T-cell (primary cell): ENCODE results near the gene OR5H14. TPM values are rescaled to one million over a fixed set of nuclear protein-coding genes. Genes with fewer than 3 reads are reported as not detected.
"Not testable (repeated sequence)": the region's sequence is repeated elsewhere in the genome, so short reads cannot be mapped to it uniquely, and the experiment has no call there.

ENCODE experiments used
- ATAC-seq, 4 experiments: fragments of 200-7000 bp in 3 of 4; fragments of 150-1000 bp in 1 of 4; cut with Tn5 transposase; replicated peaks in 1 of 4; 1 replicate in 3 of 4; 2 replicates in 1 of 4; pipeline ENCODE4 v1.10.0; 2021; ENCODE audit warnings: moderate library complexity in 3 of 4, mild to moderate bottlenecking in 2 of 4, moderate number of reproducible peaks in 1 of 4
- CTCF ChIA-PET, 2 donors: fragments of 300-600 bp; sonication (Branson Sonifier 250); formaldehyde crosslinking; loops; one replicate each; lab custom pipeline; 2022; ENCODE audit warnings: antibody characterized with exemption in 2 of 2; lab: Charles Lee
- POLR2A ChIA-PET, 2 donors: fragments of 300-600 bp; sonication (Branson Sonifier 250); formaldehyde crosslinking; loops; one replicate each; lab custom pipeline; 2022; ENCODE audit warnings: antibody characterized with exemption in 2 of 2; lab: Charles Lee
- DNase-seq, 35 experiments: peaks; one replicate each; pipeline versions ENCODE4 v3.0.0 to v3.0.0-alpha.2; 2013 to 2023
- H3K27ac ChIP-seq: one replicate; pipeline ENCODE4 v1.5.1; 2013; ENCODE audit warnings: low read length
- H3K27me3 ChIP-seq, 2 experiments: replicated peaks in 1 of 2; 1 replicate in 1 of 2; 2 replicates in 1 of 2; pipeline versions ENCODE4 v1.6.1 to v1.7.0; 2013; ENCODE audit warnings: low read length in 1 of 2, mixed read lengths in 1 of 2; ENCODE audit not compliant: control insufficient read depth in 2 of 2, insufficient read depth in 2 of 2; ENCODE audit errors: extremely low read depth in 1 of 2
- H3K36me3 ChIP-seq, 2 donors: 1 replicate in 1 of 2; 2 replicates in 1 of 2; pipeline versions ENCODE4 v1.6.1 to v1.7.0; 2013; ENCODE audit warnings: low read length in 1 of 2; ENCODE audit not compliant: control insufficient read depth in 2 of 2, insufficient read depth in 1 of 2; ENCODE audit errors: extremely low read depth in 1 of 2
- H3K4me1 ChIP-seq, 2 experiments: 1 replicate in 1 of 2; 2 replicates in 1 of 2; pipeline versions ENCODE4 v1.6.1 to v1.7.0; 2013; ENCODE audit warnings: low read length in 2 of 2, mixed read lengths in 1 of 2; ENCODE audit not compliant: insufficient read depth in 2 of 2, control insufficient read depth in 1 of 2; ENCODE audit errors: extremely low read depth in 1 of 2
- H3K4me3 ChIP-seq, 2 donors: 1 replicate in 1 of 2; 2 replicates in 1 of 2; pipeline versions ENCODE4 v1.5.1 to v1.7.0; 2013; ENCODE audit warnings: mild to moderate bottlenecking in 2 of 2, low read length in 1 of 2, moderate library complexity in 1 of 2; ENCODE audit not compliant: control insufficient read depth in 1 of 2; ENCODE audit errors: extremely low read depth in 1 of 2
- H3K9me3 ChIP-seq: 2 replicates; pipeline ENCODE4 v1.7.0; 2013
- H3K27ac Mint-ChIP-seq, 2 donors: one replicate each; pipeline ENCODE4 v1.8.0; 2020 to 2021; ENCODE audit warnings: mild to moderate bottlenecking in 2 of 2, mixed read lengths in 2 of 2
- H3K27me3 Mint-ChIP-seq, 2 donors: one replicate each; pipeline ENCODE4 v1.8.0; 2021 to 2022; ENCODE audit warnings: mixed read lengths in 2 of 2
- H3K36me3 Mint-ChIP-seq: one replicate; pipeline ENCODE4 v1.8.0; 2021; ENCODE audit warnings: mixed read lengths
- H3K4me1 Mint-ChIP-seq, 3 donors: one replicate each; pipeline ENCODE4 v1.8.0; 2020 to 2022; ENCODE audit warnings: mixed read lengths in 3 of 3, mild to moderate bottlenecking in 1 of 3
- H3K4me3 Mint-ChIP-seq, 3 donors: one replicate each; pipeline ENCODE4 v1.8.0; 2020 to 2022; ENCODE audit warnings: mild to moderate bottlenecking in 3 of 3, mixed read lengths in 3 of 3, moderate library complexity in 3 of 3
- H3K9me3 Mint-ChIP-seq, 3 donors: one replicate each; pipeline ENCODE4 v1.8.0; 2020 to 2022; ENCODE audit warnings: mixed read lengths in 3 of 3
- WGBS: methylation state at CpG from one replicate; pipeline ENCODE4 v1.1.5; 2013; ENCODE audit warnings: missing lambda C conversion rate; ENCODE audit not compliant: insufficient coverage; 5-methylcytosine and 5-hydroxymethylcytosine counted together
- total RNA-seq, 35 experiments: library from RNA in 6 of 35; stranded (reverse) in 6 of 35; fragments of 120-200 nt in 1 of 35; gene quantifications; one replicate each; pipeline versions ENCODE4 v1.2.1 to v1.2.4 and lab custom pipeline; 2013 to 2026

OR5H14 gene
- total RNA-seq, 5 donors from 2014 or later (not counting 1 experiment from before 2014, with no cell fraction given), result not detected

GRCh38 chr3:98185180-98185579, 37.9 kb downstream of the OR5H14 start:
- Mint-ChIP-seq H3K27me3 (no peaks in the 10 kb centered on the region), H3K9me3 (no peaks in the 10 kb centered on the region), H3K4me1 (peaks cover 0 to 2% (median 0%) of the 10 kb centered on the region in 3 donors), H3K36me3 (no peaks in the 10 kb centered on the region), H3K27ac (no peak overlapping the region), H3K4me3 (no peak overlapping the region)
- POLR2A ChIA-PET, result no interaction called here
- Histone ChIP-seq H3K4me3 (no peak overlapping the region), H3K36me3 (no peaks in the 10 kb centered on the region), H3K27me3 (no peaks in the 10 kb centered on the region), H3K4me1 (no peaks in the 10 kb centered on the region), H3K9me3 (no peaks in the 10 kb centered on the region), H3K27ac (no peak overlapping the region)
- ATAC-seq, result no peak
- CTCF ChIA-PET, result no interaction called here
- no peak for DNase-seq

- CTCF ChIA-PET, result no interaction called here
- Mint-ChIP-seq H3K27me3 (peaks cover 0 to 7% of the 10 kb centered on the region in 2 donors), H3K4me3 (no peak overlapping the region), H3K27ac (no peak overlapping the region), H3K9me3 (no peaks in the 10 kb centered on the region), H3K4me1 (peaks cover 0 to 2% (median 0%) of the 10 kb centered on the region in 3 donors), H3K36me3 (no peaks in the 10 kb centered on the region)
- POLR2A ChIA-PET, result no interaction called here
- no peaks in the 10 kb centered on the region for H3K9me3 ChIP-seq
- DNase-seq (peak in 1 of 35 experiments; percentile 14), ATAC-seq (peak in 1 of 4 experiments; percentile 64)
- H3K27me3 ChIP-seq, result no peaks in the 10 kb centered on the region
- H3K36me3 ChIP-seq, result no peaks in the 10 kb centered on the region
- WGBS, result no CpG with 5 or more reads among the region's 3 CpGs
- no peaks in the 10 kb centered on the region for H3K4me1 ChIP-seq
- no peak overlapping the region for H3K27ac ChIP-seq
- no peak overlapping the region for H3K4me3 ChIP-seq
These were observed 41.3 kb downstream of the OR5H14 start for GRCh38 chr3:98188545-98188944.

GRCh38 chr3:98190911-98191310, 43.6 kb downstream of the OR5H14 start:
- H3K4me1 Mint-ChIP-seq, H3K9me3 Mint-ChIP-seq, DNase-seq, H3K4me3 Mint-ChIP-seq, H3K36me3 Mint-ChIP-seq, H3K4me1 ChIP-seq, H3K27ac ChIP-seq, H3K27me3 Mint-ChIP-seq, H3K27me3 ChIP-seq, ATAC-seq, H3K9me3 ChIP-seq, CTCF ChIA-PET, POLR2A ChIA-PET, H3K4me3 ChIP-seq, H3K27ac Mint-ChIP-seq, H3K36me3 ChIP-seq: not testable (repeated sequence)

- H3K27me3 Mint-ChIP-seq, H3K27ac Mint-ChIP-seq, H3K4me1 ChIP-seq, H3K27ac ChIP-seq, POLR2A ChIA-PET, DNase-seq, H3K36me3 ChIP-seq, H3K4me1 Mint-ChIP-seq, ATAC-seq, H3K9me3 ChIP-seq, H3K4me3 ChIP-seq, H3K27me3 ChIP-seq, H3K9me3 Mint-ChIP-seq, H3K36me3 Mint-ChIP-seq, H3K4me3 Mint-ChIP-seq, CTCF ChIA-PET: not testable (repeated sequence)
- 100% methylated on average over 1 of the region's 2 CpGs for WGBS
These were observed 49.0 kb downstream of the OR5H14 start for GRCh38 chr3:98196293-98196692.

- Mint-ChIP-seq H3K36me3 (no peaks in the 10 kb centered on the region), H3K27ac (no peak overlapping the region)
- no peak for ATAC-seq
These were observed 51.7 kb downstream of the OR5H14 start for GRCh38 chr3:98199020-98199419.

More at GRCh38 chr3:98199020-98199419, 51.7 kb downstream of the OR5H14 start:
- no peak overlapping the region for H3K4me3 Mint-ChIP-seq
- ChIA-PET POLR2A (no interaction called here), CTCF (no interaction called here)
- no peak overlapping the region for H3K27ac ChIP-seq
- H3K4me3 ChIP-seq, result no peak overlapping the region
- no peaks in the 10 kb centered on the region for H3K4me1 Mint-ChIP-seq
- H3K27me3 ChIP-seq, result no peaks in the 10 kb centered on the region
- no peak for DNase-seq
- no peaks in the 10 kb centered on the region for H3K36me3 ChIP-seq
- H3K9me3 Mint-ChIP-seq, result no peaks in the 10 kb centered on the region
- no CpG with 5 or more reads among the region's 1 CpG for WGBS
- H3K27me3 Mint-ChIP-seq, result peaks cover 2 to 3% of the 10 kb centered on the region in 2 donors
- H3K4me1 ChIP-seq, result no peaks in the 10 kb centered on the region
- no peaks in the 10 kb centered on the region for H3K9me3 ChIP-seq

Other genes with a start within 250 kb of the OR5H14 start
- gene RIOX2, start 175.0 kb upstream of the OR5H14 start, total RNA-seq, result 10 to 100 TPM; 22.8 to 34.7 (median 30.9) TPM
- gene GABRR3, start 112.2 kb upstream of the OR5H14 start, total RNA-seq, result not detected
- gene OR5AC2, start 60.3 kb upstream of the OR5H14 start, total RNA-seq, result not detected
- gene OR5H1, start 16.8 kb upstream of the OR5H14 start, total RNA-seq, result not detected
- gene OR5H15, start 19.2 kb downstream of the OR5H14 start, total RNA-seq, result not detected
- not detected for gene OR5H6, start 116.8 kb downstream of the OR5H14 start, total RNA-seq
- gene OR5H2, start 135.0 kb downstream of the OR5H14 start, total RNA-seq, result not detected
- gene OR5K4, start 206.4 kb downstream of the OR5H14 start, total RNA-seq, result not detected
- gene OR5K3, start 243.2 kb downstream of the OR5H14 start, total RNA-seq, result not detected